ENCODE data around the gene SCUBE1. TPM values are rescaled to one million over a fixed set of nuclear protein-coding genes. Genes with fewer than 3 reads are reported as not detected.

The SCUBE1 gene
- total RNA-seq, 4 donors from 2014 or later, result 0.28 to 3.7 (median 1.7) TPM

GRCh38 chr22:43162412-43163150 is 180.6 kb downstream of the SCUBE1 start:
- ATAC-seq (ENCODE audit: low FRiP score), result no peak
- DNase-seq (ENCODE audit: low spot score), result no peak
- no peak for TF ChIP-seq CTCF (IDR thresholded peaks at IDR 0.05)

GRCh38 chr22:43160497-43161126 is 182.6 kb downstream of the SCUBE1 start:
- ATAC-seq (ENCODE audit: low FRiP score) (no peak), DNase-seq (ENCODE audit: low spot score) (no peak)
- TF ChIP-seq CTCF (IDR thresholded peaks at IDR 0.05), result no peak

- TF ChIP-seq CTCF (IDR thresholded peaks at IDR 0.05), result no peak
- ATAC-seq (ENCODE audit: low FRiP score), result no peak
- DNase-seq (ENCODE audit: low spot score), result no peak
Measured at GRCh38 chr22:43159484-43160178, 183.5 kb downstream of the SCUBE1 start.

DNA sequence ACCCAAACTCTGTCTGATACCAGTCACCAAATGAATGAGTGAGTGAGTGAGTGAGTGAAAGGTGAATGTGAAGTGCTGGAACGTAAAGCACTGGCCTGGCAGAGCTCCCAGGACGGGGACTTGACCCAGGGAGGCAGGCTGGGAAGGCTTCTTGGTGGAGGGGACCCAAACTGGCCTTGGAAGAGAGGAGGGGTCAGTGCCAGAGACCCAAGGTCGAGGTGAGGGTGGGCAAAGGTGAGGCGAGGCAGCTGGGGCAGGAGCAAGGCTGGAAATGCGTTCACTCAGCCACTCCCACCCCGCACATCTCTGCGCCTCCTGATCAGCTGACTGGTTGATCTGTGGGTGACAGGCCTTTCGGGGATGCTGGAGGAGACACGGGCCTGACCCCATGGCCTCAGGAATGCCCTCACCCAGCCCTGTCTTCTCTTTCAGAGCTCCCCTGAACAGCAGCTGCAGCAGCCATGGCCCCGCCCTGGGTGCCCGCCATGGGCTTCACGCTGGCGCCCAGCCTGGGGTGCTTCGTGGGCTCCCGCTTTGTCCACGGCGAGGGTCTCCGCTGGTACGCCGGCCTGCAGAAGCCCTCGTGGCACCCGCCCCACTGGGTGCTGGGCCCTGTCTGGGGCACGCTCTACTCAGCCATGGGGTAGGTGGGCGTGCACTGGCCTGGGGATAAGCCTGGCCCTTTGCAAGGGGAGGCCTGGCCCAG is 184.2 kb downstream of the SCUBE1 start:
- TF ChIP-seq CTCF (IDR thresholded peaks at IDR 0.05), result no peak
- DNase-seq (ENCODE audit: low spot score) (no peak), ATAC-seq (ENCODE audit: low FRiP score) (no peak)

- ATAC-seq (ENCODE audit: low FRiP score), result no peak
- no peak for DNase-seq (ENCODE audit: low spot score)
- no peak for TF ChIP-seq CTCF (IDR thresholded peaks at IDR 0.05)
Measured at GRCh38 chr22:43157874-43158546, 185.2 kb downstream of the SCUBE1 start.

GRCh38 chr22:43156413-43156812 is 186.8 kb downstream of the SCUBE1 start:
- DNase-seq (ENCODE audit: low spot score) (no peak), ATAC-seq (ENCODE audit: low FRiP score) (no peak)
- TF ChIP-seq CTCF (IDR thresholded peaks at IDR 0.05), result no peak

Data from omental fat pad (tissue), 4 donors.